Bronchial epithelial cell (primary cell): ENCODE data around the gene C1orf116. TPM values are rescaled to one million over a fixed set of nuclear protein-coding genes. Genes with fewer than 3 reads are reported as not detected.
"Not testable (repeated sequence)": the region's sequence is repeated elsewhere in the genome, so short reads cannot be mapped to it uniquely, and the experiment has no call there.

Source experiments
- DNase-seq: peaks from one replicate; pipeline ENCODE4 v3.0.0-alpha.2; 2010; ENCODE audit warnings: low read depth
- FAIRE-seq: peaks from 2 replicates; lab custom pipeline; 2011; peaks lifted over from hg19 to GRCh38; lab: Jason Lieb, UNC
- H3K27me3 ChIP-seq: 2 replicates; pipeline ENCODE4 v1.5.1; 2011; ENCODE audit warnings: low read length; ENCODE audit not compliant: control insufficient read depth, insufficient read depth
- H3K36me3 ChIP-seq: 2 replicates; pipeline ENCODE4 v1.5.1; 2011; ENCODE audit warnings: low read length; ENCODE audit not compliant: control insufficient read depth, insufficient read depth
- H3K4me3 ChIP-seq: 2 replicates; pipeline ENCODE4 v1.5.1; 2011; ENCODE audit warnings: mild to moderate bottlenecking, low read depth, low read length, control low read depth
- CTCF ChIP-seq: IDR thresholded peaks from 2 replicates; pipeline ENCODE4 v1.5.1; 2011; ENCODE audit warnings: mild to moderate bottlenecking, moderate library complexity, low read length, control low read depth, inconsistent platforms; ENCODE audit not compliant: insufficient read depth, severe bottlenecking
- total RNA-seq: library from RNA; depleted of rRNA; stranded (reverse); fragments of >200 nt; gene quantifications from 2 replicates; pipeline ENCODE4 v1.2.1, GENCODE V29; 2014

Gene C1orf116
- total RNA-seq, 1 donor from 2014 or later = 20.0 TPM

GRCh38 chr1:207049054-207049453 lies 16.5 kb upstream of the C1orf116 start:
- DNase-seq = no peak

DNA sequence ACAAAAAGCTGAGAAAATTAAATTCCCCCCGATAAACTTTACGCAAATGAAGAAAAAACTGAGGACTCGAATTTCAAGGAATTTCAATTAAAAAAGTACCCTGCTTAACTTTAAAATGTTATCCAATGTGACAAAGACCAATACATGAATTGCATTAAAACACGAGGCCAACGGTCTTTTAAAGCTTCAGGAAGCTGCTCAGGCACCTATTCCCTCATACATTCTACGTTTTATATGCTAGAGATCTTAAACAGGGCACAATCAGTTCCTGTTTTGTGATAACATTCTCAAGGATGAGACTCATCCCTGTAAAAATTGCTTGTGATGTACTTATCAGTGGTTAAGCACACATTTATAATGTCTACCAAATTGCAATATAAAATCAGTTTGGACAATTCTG lies 15.5 kb upstream of the C1orf116 start:
- Histone ChIP-seq H3K4me3 (no peak overlapping the region), H3K36me3 (peaks cover 9% of the 10 kb centered on the region), H3K27me3 (no peaks in the 10 kb centered on the region)
- no peak for TF ChIP-seq CTCF
- DNase-seq (no peak), FAIRE-seq (no peak)

More at GRCh38 chr1:207049054-207049453, 16.5 kb upstream of the C1orf116 start:
- Histone ChIP-seq H3K4me3 (no peak overlapping the region), H3K36me3 (peaks cover 9% of the 10 kb centered on the region), H3K27me3 (no peaks in the 10 kb centered on the region)
- TF ChIP-seq CTCF = no peak
- FAIRE-seq = no peak

DNA sequence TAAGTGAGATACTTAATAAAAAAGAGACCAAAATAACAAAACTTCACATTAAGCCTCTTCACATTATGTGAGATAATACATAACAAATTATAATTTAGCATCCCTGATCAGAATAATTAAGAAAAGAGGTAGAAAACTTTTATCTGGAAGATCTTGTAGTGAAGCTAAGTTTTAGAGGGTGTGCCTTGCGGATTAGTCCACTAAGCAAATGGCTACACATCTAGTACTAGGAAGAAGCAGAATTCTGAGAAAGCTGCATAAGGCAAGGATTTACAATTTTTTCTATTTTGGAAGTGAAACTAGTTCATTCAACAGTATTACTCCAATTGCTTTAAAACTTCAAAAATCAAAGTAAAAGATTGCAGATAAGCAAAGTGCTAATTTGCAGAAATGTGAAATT lies 14.9 kb upstream of the C1orf116 start:
- TF ChIP-seq CTCF = no peak
- FAIRE-seq = no peak
- H3K36me3 ChIP-seq = peaks cover 9% of the 10 kb centered on the region

DNA sequence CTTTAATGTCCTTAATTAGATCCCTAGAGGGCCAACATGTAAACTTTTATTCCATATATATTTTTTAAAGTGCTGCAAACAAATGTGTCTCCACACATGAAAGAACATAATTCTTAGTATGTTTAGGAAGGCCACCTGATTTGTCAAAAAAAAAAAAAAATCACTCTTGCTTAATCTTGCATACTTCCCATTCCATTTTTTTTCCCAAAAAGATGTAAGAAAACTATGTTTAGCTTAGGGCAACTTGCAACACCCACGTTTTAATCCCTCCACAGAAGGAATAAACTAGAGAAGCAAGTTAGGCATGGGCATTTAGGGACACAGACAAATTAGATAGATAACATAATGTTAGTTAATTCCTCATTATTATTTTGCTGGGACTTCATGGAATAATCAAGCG lies 12.9 kb upstream of the C1orf116 start:
- no peaks in the 10 kb centered on the region for H3K27me3 ChIP-seq
- FAIRE-seq (no peak), DNase-seq (no peak)
- peaks cover 9% of the 10 kb centered on the region for H3K36me3 ChIP-seq
- TF ChIP-seq CTCF = no peak
- H3K4me3 ChIP-seq = no peak overlapping the region

More for the DNA sequence above, 14.9 kb upstream of the C1orf116 start:
- no peaks in the 10 kb centered on the region for H3K27me3 ChIP-seq
- no peak overlapping the region for H3K4me3 ChIP-seq
- DNase-seq = no peak

DNA sequence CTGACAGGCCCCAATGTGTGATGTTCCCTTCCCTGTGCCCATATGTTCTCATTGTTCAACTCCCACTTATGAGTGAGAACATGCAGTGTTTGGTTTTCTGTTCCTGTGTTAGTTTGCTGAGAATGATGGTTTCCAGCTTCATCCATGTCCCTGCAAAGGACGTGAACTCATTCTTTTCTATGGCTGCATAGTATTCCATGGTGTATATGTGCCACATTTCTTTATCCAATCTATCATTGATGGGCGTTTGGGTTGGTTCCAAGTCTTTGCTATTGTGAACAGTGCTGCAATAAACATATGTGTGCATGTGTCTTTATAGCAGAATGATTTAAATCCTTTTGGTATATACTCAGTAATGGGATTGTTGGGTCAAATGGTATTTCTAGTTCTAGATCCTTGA lies 8.8 kb upstream of the C1orf116 start:
- not testable (repeated sequence) for FAIRE-seq, H3K27me3 ChIP-seq, DNase-seq, H3K4me3 ChIP-seq, H3K36me3 ChIP-seq

- no peak for FAIRE-seq
- DNase-seq = no peak
- H3K4me3 ChIP-seq = no peak overlapping the region
- H3K36me3 ChIP-seq = no peaks in the 10 kb centered on the region
- no peak for TF ChIP-seq CTCF
- H3K27me3 ChIP-seq = no peaks in the 10 kb centered on the region
Observed at GRCh38 chr1:207040181-207040533, 7.6 kb upstream of the C1orf116 start.
